ENCODE measurements around the gene SLC6A1.

Gene SLC6A1

DNA sequence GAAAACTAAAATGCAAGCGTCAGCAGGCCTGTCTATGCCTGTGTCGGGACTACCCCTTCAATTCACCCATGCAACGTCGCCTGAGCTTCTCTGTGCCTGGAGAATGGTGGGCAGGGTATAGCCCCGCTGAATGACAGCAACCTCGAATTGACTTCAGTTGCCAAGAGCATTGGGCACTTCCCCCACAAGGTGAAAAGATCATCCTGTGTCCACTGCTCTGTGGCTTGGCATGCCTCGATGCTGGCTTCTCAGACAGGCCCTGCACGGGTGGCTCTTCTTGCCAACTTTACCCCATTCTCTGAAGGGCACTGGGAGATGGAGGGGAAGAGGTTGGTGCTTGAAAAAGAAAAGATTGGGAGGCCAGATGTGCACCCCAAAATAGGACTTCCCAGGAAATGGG lies 3.3 kb downstream of the SLC6A1 start:
- DNase-seq, result no peak

- DNase-seq, result no peak
Measured at GRCh38 chr3:10996345-10997013, 3.9 kb downstream of the SLC6A1 start.

GRCh38 chr3:10997196-10997595 lies 4.6 kb downstream of the SLC6A1 start:
- no peak for DNase-seq

DNA sequence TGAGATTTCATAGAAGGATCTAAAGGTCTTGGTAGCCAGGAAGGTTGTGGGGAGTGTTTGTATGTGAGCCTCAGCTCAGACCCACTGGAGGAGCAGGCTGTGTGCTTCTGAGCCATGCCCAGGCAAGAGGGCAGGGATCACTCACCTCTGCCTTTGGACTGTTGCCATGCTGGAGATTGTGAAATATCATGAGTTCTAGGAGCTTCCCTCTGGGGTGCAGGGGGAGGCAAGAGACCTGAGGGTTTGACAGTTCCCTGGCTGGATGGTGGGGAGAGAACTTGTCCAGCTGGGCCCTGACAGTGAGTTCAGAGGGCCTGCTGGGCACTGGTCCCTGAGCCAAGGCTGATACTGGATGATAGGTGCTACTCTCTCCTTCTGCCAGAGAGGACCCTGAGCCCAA lies 6.0 kb downstream of the SLC6A1 start:
- DNase-seq, result no peak

- no peak for DNase-seq
Measured at GRCh38 chr3:10999221-11000107, 6.9 kb downstream of the SLC6A1 start.

DNA sequence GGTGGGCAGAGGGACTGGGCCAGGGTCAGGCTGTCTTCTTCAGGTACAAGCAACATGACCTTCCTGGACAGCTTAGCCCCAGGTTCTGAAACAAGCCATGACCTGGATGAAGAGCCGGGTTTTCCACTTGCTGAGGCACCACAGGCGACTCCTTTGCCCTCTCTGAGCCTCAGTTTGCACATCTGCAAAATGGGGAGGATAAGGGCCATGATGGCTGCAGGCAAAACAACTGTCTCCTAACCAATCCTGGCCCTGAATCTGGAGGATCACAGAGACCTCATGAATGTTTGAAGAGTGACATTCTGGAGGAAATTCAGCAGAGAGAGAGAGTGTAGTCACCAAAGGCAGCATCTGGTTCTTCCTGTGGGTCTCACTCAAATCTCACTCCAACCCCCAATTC lies 8.0 kb downstream of the SLC6A1 start:
- DNase-seq, result no peak

DNA sequence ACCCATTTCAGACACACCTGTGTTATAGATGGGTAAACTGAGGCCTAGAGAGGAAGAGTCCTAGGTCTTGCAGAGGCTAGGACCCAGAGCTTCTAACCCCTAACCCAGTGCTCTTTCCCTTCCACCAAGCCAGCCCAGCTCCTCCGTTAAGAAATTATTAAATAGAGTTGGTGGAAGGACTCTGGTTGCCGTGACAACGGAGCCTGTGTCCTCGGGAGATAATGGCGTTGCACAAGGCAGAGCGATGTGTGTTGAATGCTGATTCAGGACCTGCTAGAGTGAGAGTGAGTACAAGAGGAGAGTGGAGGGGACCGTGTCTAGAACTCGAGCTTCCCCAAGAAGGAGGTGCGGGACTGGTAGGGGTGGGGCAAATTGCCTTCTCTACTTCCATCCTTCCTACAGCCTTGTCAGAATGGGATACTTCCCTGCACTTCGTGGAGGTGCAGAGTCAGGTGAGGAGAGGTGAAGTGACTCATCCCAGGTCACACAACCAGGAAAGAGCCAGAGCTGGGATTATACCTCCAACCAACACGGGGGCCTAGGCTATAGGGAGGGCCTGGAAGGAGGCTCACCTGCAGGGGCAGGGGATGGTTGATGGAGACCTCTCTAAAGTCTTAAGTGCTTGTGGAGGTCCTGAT lies 8.6 kb downstream of the SLC6A1 start:
- DNase-seq, result no peak

DNA sequence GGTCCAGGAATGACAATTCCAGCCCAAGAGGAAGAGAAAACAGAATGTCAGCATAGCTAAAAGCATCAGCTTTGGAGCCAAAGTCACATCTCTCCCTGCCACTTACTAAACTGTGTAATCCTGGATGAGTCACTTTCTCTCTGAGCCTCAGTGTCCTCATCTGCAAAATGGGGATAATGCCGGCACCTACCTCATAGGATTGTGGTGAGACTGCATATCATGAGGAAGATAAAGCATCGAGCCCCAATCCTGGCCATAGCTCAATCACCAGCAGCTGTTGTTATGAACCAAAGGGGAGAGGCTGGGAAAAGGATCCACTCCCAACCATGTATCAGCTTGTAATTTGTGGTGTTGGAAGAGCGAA lies 9.1 kb downstream of the SLC6A1 start:
- no peak for DNase-seq

DNA sequence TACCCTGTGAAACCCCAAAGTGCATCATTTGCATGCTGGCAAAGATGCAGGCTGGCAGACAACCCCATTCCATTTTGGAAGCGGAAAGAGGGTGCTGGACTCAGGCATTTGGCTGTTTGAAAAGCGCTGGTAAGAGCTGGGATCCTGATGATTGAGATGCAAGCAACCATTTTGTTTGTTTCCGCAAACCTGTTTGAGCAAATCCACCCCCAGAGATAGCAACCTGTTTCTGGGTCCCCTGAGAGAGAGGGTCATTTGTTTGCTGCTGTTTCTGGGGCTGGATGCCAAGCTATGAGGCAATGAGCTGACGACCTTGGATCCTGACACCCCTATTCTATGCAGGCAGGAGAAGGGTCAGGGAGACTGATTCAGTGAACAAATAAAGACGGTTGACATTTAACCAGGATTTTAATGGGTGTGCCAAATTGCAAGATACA lies 9.8 kb downstream of the SLC6A1 start:
- DNase-seq, result no peak

GRCh38 chr3:11004563-11004962 lies 12.0 kb downstream of the SLC6A1 start:
- DNase-seq, result no peak

- DNase-seq, result no peak
Measured at GRCh38 chr3:11005686-11006256, 13.2 kb downstream of the SLC6A1 start.

DNA sequence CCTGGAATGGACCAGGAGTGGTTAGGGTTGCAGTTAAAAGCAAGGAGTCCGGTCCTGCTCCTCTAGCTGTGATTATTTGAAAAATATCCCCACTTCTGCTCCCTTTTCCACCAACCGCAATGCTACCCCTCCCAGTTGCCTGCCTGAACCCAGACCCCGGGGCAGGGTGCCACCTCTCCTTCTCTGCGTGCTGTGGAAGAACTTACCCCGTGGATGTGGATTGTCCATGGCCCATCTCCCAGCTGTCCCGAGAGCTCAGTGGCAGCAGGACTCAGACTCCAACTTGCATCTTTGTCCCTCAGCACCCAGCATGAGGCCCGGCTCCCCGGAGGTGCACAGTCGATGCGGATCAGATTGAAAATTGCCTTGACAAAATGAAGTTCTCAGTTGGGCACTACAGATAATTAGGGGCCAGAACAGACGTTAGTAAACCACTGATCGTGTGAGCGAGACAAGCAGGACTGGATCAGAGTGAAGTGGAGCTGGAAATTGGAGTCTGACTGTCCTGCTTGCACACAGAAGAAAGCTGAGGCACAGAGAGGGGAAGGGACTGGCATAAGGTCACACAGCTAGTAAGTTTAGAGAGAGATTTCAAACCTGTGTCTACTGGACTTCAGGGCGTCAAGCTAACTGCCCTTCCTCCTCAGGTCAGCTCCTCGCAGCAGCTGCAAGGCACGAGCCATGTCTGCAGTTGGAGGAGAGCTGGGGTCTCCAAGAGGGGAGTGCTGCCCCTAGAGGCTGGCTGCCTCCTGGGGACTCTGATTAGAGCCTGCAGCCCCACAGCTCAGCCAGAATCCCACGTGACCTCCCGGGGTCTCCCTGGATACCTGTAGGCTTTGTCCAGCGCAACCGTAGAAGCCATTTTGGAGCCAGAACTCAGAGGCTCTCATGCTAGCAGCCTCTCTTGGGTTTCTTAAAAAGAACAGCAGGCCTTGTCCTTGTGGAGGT lies 14.7 kb downstream of the SLC6A1 start:
- no peak for DNase-seq

DNA sequence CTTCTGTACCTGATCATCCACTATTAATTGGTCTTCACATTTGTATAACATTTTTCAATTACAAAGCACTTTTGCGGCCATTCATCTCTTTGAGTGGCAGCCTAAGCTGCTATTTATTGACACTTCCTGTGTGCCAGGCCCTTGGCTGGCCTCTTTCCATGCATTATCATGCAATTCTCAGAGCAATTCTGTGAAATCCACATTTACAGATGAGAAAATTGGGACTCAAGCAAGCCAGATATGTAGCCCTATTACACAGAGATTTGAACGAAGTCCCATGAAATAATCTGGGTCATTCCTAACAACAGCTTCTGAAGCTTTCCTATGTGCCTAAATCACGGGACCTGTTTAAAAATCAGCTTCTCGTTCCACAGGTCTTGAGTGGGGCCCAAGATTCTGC lies 17.4 kb downstream of the SLC6A1 start:
- no peak for DNase-seq

DNA sequence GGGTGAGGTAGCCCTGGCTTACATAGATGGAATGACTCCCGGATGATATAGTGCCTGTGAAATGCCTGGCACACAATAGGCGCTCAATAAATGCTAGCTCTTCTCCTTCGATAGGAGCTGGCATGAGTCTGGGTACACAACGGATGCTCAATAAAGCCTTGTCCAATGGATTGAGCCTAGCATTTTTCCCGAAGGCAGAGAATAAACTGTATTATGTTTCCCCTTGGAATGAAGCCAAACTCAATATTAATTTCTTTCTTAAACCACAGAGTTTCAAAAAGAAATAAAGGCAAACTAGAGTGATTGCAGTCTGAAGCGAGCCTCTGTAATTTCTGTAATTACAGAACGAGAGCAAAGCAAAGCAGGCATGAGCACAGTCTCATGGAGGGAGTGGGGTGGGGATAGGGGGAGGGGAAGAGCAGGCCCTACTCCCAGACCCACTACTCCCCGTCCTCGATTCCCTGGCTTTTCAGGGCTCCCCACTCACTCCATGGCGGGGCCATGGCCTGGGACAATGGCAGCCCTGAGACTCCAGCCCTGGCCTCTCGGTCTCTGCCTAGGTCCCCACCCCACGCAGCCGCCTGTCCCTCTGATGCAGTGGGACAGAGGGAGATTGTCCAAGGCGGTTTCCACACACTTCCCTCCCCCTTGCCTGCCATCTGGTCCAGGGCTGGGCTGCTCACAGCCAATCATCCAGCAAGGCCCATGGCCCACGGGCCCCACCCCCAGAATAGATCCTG lies 18.0 kb downstream of the SLC6A1 start:
- no peak for DNase-seq

- no peak for DNase-seq
Measured at GRCh38 chr3:11014253-11014652, 21.7 kb downstream of the SLC6A1 start.

DNA sequence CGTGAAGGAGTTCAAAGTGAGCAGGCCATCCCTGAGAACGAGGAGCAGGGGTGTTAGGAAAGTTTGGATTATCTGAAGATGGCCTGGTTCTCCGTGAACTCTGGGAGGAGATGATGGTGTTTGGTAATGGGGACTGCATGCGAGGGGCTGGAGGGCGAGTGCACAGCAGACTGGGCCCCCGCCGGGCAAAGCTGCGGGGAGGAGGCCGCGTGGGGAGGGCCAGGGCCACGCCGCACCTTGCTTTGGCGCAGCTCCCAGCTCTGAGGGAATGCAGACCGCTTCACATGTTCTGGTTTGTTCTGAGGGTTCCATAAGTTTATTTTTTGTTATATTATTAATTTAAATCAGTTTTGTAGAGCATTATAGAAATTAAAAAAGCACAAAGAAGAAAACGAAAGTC lies 22.2 kb downstream of the SLC6A1 start:
- no peak for DNase-seq

GRCh38 chr3:11015369-11015768 lies 22.8 kb downstream of the SLC6A1 start:
- DNase-seq, result no peak

GRCh38 chr3:11016727-11017126 lies 24.2 kb downstream of the SLC6A1 start:
- DNase-seq, result no peak

GRCh38 chr3:11019116-11019819 lies 26.7 kb downstream of the SLC6A1 start:
- no peak for DNase-seq

DNA sequence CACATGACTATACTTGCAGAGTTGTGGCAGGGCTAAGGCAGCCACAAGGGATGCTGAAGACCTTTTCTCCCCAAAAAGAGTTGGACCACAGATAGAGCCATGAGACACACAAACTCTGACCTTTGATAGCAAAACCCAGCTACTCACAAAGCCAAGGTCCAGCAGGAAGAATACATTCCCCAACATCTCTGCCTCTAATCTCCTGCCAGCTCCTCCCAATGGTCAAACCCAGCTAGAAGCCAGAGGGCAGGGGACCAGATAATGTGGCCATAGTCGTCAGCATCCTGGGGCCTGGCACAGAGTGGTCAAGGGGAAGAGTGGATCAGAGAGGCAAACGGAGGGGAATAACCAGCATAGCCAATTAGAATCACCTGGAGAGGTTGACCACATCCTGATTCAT lies 28.2 kb downstream of the SLC6A1 start:
- DNase-seq, result no peak

DNA sequence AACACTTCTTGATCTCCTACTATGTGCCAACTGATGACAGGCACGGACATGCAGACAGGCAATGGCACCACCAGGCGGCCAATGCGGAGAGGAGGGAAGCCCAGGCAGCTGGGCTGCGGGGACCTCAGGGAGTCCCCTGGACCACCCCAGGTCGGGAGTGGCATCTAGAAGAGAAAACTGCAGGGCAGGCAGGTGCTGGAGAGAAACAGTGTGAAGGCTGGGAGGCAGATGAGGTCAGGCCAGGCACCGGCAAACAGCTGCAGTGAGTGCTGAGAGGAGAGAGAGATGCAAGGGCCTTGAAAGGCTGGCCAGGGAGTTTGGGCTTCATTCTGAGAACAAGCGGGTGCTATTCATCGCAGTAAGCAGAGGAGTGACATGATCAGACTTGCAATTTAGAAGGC lies 29.1 kb downstream of the SLC6A1 start:
- no peak for DNase-seq
